ENCODE data around the gene CCDC134.

Gene CCDC134

DNA sequence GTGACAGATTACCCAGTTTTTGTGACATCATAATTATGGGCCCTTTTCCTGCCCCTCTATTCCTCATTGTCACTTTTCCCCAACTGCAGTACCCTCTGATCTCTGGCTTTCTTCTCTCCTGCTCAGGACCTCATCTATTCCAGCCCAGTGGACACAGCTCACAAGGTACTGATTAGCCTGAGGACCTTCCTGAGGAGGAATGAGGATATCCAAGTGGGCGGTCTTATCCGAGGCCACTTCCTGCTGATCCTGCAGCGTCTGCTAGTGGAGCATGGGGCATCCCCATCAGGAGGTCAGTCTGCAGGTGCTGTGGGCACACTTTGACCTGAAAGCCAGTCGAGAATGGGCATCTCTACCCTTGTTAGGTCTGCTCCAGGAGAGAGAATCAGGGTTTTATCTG, 24.5 kb upstream of the CCDC134 start:
- Histone ChIP-seq H3K27me3 (ENCODE audit: insufficient read depth, low read length) (no peaks in the 10 kb centered on the region), H3K9ac (ENCODE audit: low read length) (no peak overlapping the region), H3K27ac (ENCODE audit: low read depth, low read length) (no peak overlapping the region), H3K23ac (ENCODE audit: low read length) (no peak overlapping the region), H3K9me3 (ENCODE audit: insufficient read depth, low read depth, low read length) (no peaks in the 10 kb centered on the region), H3K4me3 (ENCODE audit: low read depth, low read length) (no peak overlapping the region), H4K8ac (ENCODE audit: low read depth, low read length) (no peak overlapping the region), H3K79me2 (ENCODE audit: control insufficient read depth, insufficient read depth, low read length, poor library complexity) (no peaks in the 10 kb centered on the region), H4K12ac (ENCODE audit: low read depth, low read length) (no peak overlapping the region), H2AK5ac (ENCODE audit: low read length) (no peak overlapping the region), H3K18ac (ENCODE audit: low read length) (no peak overlapping the region), H2BK120ac (ENCODE audit: insufficient read depth, low read length, poor library complexity) (no peak overlapping the region), H3K79me1 (ENCODE audit: low read length) (no peaks in the 10 kb centered on the region), H3K4me2 (ENCODE audit: low read length) (no peak overlapping the region), H4K91ac (ENCODE audit: low read depth, low read length) (no peak overlapping the region), H3K36me3 (ENCODE audit: control insufficient read depth in 1 of 2, insufficient read depth in 2 of 2, low read length in 2 of 2) (no peaks in the 10 kb centered on the region), H2BK12ac (ENCODE audit: low read length) (no peak overlapping the region), H3K4ac (ENCODE audit: low read depth, low read length) (no peak overlapping the region), H2AFZ (ENCODE audit: insufficient read depth, low read length, poor library complexity) (no peak overlapping the region), H2BK5ac (ENCODE audit: low read depth, low read length, poor library complexity) (no peak overlapping the region), H3K14ac (ENCODE audit: low read length) (no peak overlapping the region), H3K4me1 (ENCODE audit: control insufficient read depth in 1 of 2, insufficient read depth in 2 of 2, low read length in 2 of 2) (no peaks in the 10 kb centered on the region)
- no CpG with 5 or more reads among the region's 4 CpGs for WGBS (ENCODE audit: extremely low coverage, insufficient coverage, insufficient read length)
- no peak for DNase-seq

DNA sequence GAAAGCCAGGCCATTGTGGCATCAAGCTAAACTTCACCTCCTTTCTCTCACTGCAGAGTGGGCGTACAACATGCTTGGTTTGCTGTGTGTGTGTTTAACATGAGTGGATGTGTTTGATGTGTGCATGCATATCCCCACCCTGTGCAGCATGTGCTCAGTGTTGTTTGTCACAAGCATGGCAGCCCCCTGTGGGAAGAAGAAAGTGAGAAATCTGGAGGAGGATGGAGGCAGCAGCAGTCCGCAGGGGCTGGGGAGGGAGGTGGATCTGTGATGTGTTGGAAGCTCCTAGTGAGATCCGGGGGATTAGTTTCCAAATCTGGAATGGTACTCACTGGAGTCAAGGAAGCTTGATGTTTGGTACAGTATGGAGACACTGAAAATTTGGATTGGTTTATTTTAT, 24.1 kb upstream of the CCDC134 start:
- Histone ChIP-seq H3K4me1 (ENCODE audit: control insufficient read depth in 1 of 2, insufficient read depth in 2 of 2, low read length in 2 of 2) (no peaks in the 10 kb centered on the region), H2BK12ac (ENCODE audit: low read length) (no peak overlapping the region), H3K18ac (ENCODE audit: low read length) (no peak overlapping the region), H3K4me2 (ENCODE audit: low read length) (no peak overlapping the region), H3K23ac (ENCODE audit: low read length) (no peak overlapping the region), H3K14ac (ENCODE audit: low read length) (no peak overlapping the region), H3K27ac (ENCODE audit: low read depth, low read length) (no peak overlapping the region), H3K9me3 (ENCODE audit: insufficient read depth, low read depth, low read length) (no peaks in the 10 kb centered on the region), H3K4me3 (ENCODE audit: low read depth, low read length) (peak overlapping the region; percentile 10), H3K4ac (ENCODE audit: low read depth, low read length) (no peak overlapping the region), H3K79me1 (ENCODE audit: low read length) (no peaks in the 10 kb centered on the region), H2BK5ac (ENCODE audit: low read depth, low read length, poor library complexity) (no peak overlapping the region), H3K9ac (ENCODE audit: low read length) (no peak overlapping the region), H2AFZ (ENCODE audit: insufficient read depth, low read length, poor library complexity) (no peak overlapping the region), H2AK5ac (ENCODE audit: low read length) (no peak overlapping the region), H3K27me3 (ENCODE audit: insufficient read depth, low read length) (no peaks in the 10 kb centered on the region), H3K36me3 (ENCODE audit: control insufficient read depth in 1 of 2, insufficient read depth in 2 of 2, low read length in 2 of 2) (no peaks in the 10 kb centered on the region), H4K91ac (ENCODE audit: low read depth, low read length) (no peak overlapping the region), H4K8ac (ENCODE audit: low read depth, low read length) (no peak overlapping the region), H2BK120ac (ENCODE audit: insufficient read depth, low read length, poor library complexity) (no peak overlapping the region), H4K12ac (ENCODE audit: low read depth, low read length) (no peak overlapping the region), H3K79me2 (ENCODE audit: control insufficient read depth, insufficient read depth, low read length, poor library complexity) (no peaks in the 10 kb centered on the region)
- DNase-seq: no peak
- WGBS (ENCODE audit: extremely low coverage, insufficient coverage, insufficient read length): no CpG with 5 or more reads among the region's 3 CpGs

DNA sequence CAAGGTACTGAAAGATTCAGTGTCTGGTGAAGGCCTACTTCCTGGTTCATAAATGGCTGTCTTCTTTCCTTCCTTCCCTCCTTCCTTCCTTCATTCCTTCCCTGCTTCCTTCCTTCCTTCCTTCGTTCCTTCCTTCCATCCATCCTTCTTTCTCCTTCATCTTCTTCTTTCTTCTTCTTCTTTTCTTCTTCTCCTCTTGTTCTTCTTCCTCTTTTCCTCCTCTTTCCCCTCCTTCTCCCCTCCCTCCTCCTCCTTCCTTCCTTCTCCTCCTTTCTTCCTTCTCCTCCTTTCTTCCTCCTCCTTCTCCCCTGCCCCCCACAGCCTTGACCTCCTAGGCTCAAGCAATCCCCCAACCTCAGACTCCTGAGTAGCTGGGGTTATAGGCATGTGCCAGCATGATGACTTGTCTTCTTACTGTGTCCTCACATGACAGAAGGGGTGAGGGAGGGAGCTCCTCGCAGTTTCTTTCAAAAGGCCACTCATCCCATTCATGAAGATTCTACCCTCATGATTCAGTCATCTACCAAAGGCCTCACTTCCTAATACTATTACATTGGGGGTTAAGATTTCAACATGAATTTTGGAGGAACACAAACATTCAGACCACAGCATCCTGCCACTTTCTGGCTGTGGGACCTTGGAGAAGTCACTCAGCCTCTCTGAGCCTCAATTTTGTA, 22.6 kb upstream of the CCDC134 start:
- Histone ChIP-seq H3K79me2 (ENCODE audit: control insufficient read depth, insufficient read depth, low read length, poor library complexity) (no peaks in the 10 kb centered on the region), H3K27ac (ENCODE audit: low read depth, low read length) (no peak overlapping the region)
- WGBS (ENCODE audit: extremely low coverage, insufficient coverage, insufficient read length): 100% methylated on average over 1 of the region's 2 CpGs

DNA sequence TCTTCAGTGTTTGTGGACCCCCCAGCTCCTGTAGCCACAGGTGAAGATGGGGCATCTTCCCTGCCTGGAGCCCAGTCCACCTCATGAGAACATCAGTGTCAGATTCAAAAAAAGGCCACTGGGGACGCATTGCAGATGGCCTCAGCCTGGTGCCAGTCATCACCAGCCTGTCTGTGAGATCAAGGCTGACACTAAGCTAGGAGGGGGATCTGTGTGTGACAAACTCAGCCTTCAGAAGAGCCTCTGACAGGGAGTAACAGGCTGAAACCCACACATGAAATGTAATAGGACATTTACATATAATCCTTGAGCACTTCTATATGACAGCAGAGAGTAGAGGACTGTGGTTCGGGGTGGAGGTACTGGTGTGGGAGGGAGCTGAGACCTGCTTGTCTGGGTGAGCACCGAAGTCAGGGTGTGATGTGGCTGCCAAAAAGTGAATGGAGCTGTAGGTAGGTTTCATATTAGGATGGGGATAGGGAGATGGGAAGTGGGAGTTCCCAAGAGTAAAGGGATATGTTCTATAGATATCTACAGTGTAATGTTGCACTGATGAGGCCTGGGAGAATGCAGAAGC, 20.5 kb upstream of the CCDC134 start:
- H3K4me1 ChIP-seq (ENCODE audit: control insufficient read depth in 1 of 2, insufficient read depth in 2 of 2, low read length in 2 of 2): no peaks in the 10 kb centered on the region
- no peak overlapping the region for H3K18ac ChIP-seq (ENCODE audit: low read length)
- no peak overlapping the region for H2AFZ ChIP-seq (ENCODE audit: insufficient read depth, low read length, poor library complexity)
- no peak overlapping the region for H2BK12ac ChIP-seq (ENCODE audit: low read length)
- no peak overlapping the region for H2AK5ac ChIP-seq (ENCODE audit: low read length)
- H3K4me2 ChIP-seq (ENCODE audit: low read length): no peak overlapping the region
- no peak overlapping the region for H3K9ac ChIP-seq (ENCODE audit: low read length)
- H4K12ac ChIP-seq (ENCODE audit: low read depth, low read length): no peak overlapping the region
- H3K36me3 ChIP-seq (ENCODE audit: control insufficient read depth in 1 of 2, insufficient read depth in 2 of 2, low read length in 2 of 2): no peaks in the 10 kb centered on the region
- no peak overlapping the region for H3K4me3 ChIP-seq (ENCODE audit: low read depth, low read length)
- H3K27ac ChIP-seq (ENCODE audit: low read depth, low read length): no peak overlapping the region
- no peak overlapping the region for H2BK5ac ChIP-seq (ENCODE audit: low read depth, low read length, poor library complexity)
- H3K9me3 ChIP-seq (ENCODE audit: insufficient read depth, low read depth, low read length): no peaks in the 10 kb centered on the region
- H3K79me1 ChIP-seq (ENCODE audit: low read length): no peaks in the 10 kb centered on the region
- H2BK120ac ChIP-seq (ENCODE audit: insufficient read depth, low read length, poor library complexity): no peak overlapping the region
- no CpG with 5 or more reads among the region's 3 CpGs for WGBS (ENCODE audit: extremely low coverage, insufficient coverage, insufficient read length)
- no peak for DNase-seq
- H4K8ac ChIP-seq (ENCODE audit: low read depth, low read length): no peak overlapping the region
- H3K23ac ChIP-seq (ENCODE audit: low read length): no peak overlapping the region
- H4K91ac ChIP-seq (ENCODE audit: low read depth, low read length): no peak overlapping the region
- H3K14ac ChIP-seq (ENCODE audit: low read length): no peak overlapping the region
- no peaks in the 10 kb centered on the region for H3K27me3 ChIP-seq (ENCODE audit: insufficient read depth, low read length)
- no peaks in the 10 kb centered on the region for H3K79me2 ChIP-seq (ENCODE audit: control insufficient read depth, insufficient read depth, low read length, poor library complexity)
- H3K4ac ChIP-seq (ENCODE audit: low read depth, low read length): no peak overlapping the region

More for the DNA sequence above, 22.6 kb upstream of the CCDC134 start:
- H2AK5ac ChIP-seq (ENCODE audit: low read length): no peak overlapping the region
- no peaks in the 10 kb centered on the region for H3K36me3 ChIP-seq (ENCODE audit: control insufficient read depth in 1 of 2, insufficient read depth in 2 of 2, low read length in 2 of 2)
- no peak overlapping the region for H3K9ac ChIP-seq (ENCODE audit: low read length)
- no peak overlapping the region for H4K8ac ChIP-seq (ENCODE audit: low read depth, low read length)
- DNase-seq: peak in 1 of 2 donors; percentile 12
- no peaks in the 10 kb centered on the region for H3K79me1 ChIP-seq (ENCODE audit: low read length)
- no peak overlapping the region for H2BK12ac ChIP-seq (ENCODE audit: low read length)
- H3K4me2 ChIP-seq (ENCODE audit: low read length): no peak overlapping the region
- no peak overlapping the region for H3K18ac ChIP-seq (ENCODE audit: low read length)
- no peak overlapping the region for H2BK5ac ChIP-seq (ENCODE audit: low read depth, low read length, poor library complexity)
- H2AFZ ChIP-seq (ENCODE audit: insufficient read depth, low read length, poor library complexity): no peak overlapping the region
- H3K9me3 ChIP-seq (ENCODE audit: insufficient read depth, low read depth, low read length): no peaks in the 10 kb centered on the region
- no peak overlapping the region for H2BK120ac ChIP-seq (ENCODE audit: insufficient read depth, low read length, poor library complexity)
- H3K27me3 ChIP-seq (ENCODE audit: insufficient read depth, low read length): no peaks in the 10 kb centered on the region
- H3K14ac ChIP-seq (ENCODE audit: low read length): no peak overlapping the region
- H4K12ac ChIP-seq (ENCODE audit: low read depth, low read length): no peak overlapping the region
- H4K91ac ChIP-seq (ENCODE audit: low read depth, low read length): no peak overlapping the region
- H3K4me1 ChIP-seq (ENCODE audit: control insufficient read depth in 1 of 2, insufficient read depth in 2 of 2, low read length in 2 of 2): no peaks in the 10 kb centered on the region
- no peak overlapping the region for H3K4me3 ChIP-seq (ENCODE audit: low read depth, low read length)
- no peak overlapping the region for H3K23ac ChIP-seq (ENCODE audit: low read length)
- no peak overlapping the region for H3K4ac ChIP-seq (ENCODE audit: low read depth, low read length)

Data from trophoblast cell (in vitro differentiated cells and primary cell).